HG03460 (cell line): Measurements from ENCODE around the gene TXNRD2.
"Not testable (repeated sequence)": the region's sequence is repeated elsewhere in the genome, so short reads cannot be mapped to it uniquely, and the experiment has no call there.

Experiments used
- ATAC-seq: cut with Tn5 transposase; IDR thresholded peaks from one replicate; pipeline ENCODE4 v1.9.1; 2021; ENCODE audit not compliant: unreplicated experiment

TXNRD2 gene

DNA sequence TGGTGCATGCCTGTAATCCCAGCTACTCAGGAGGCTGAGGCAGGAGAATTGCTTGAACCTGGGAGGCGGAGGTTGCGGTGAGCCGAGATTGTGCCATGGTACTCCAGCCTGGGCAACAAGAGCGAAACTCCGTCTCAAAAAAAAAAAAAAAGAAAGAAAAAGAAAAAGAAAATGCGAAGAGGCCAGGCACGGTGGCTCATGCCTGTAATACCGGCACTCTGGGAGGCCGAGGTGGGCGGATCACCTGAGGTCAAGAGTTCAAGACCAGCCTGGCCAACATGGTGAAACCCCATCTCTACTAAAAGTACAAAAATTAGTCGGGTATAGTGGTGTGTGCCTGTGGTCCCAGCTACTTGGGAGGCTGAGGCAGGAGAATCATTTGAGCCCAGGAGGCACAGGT lies 15.6 kb downstream of the TXNRD2 start:
- ATAC-seq: not testable (repeated sequence)

DNA sequence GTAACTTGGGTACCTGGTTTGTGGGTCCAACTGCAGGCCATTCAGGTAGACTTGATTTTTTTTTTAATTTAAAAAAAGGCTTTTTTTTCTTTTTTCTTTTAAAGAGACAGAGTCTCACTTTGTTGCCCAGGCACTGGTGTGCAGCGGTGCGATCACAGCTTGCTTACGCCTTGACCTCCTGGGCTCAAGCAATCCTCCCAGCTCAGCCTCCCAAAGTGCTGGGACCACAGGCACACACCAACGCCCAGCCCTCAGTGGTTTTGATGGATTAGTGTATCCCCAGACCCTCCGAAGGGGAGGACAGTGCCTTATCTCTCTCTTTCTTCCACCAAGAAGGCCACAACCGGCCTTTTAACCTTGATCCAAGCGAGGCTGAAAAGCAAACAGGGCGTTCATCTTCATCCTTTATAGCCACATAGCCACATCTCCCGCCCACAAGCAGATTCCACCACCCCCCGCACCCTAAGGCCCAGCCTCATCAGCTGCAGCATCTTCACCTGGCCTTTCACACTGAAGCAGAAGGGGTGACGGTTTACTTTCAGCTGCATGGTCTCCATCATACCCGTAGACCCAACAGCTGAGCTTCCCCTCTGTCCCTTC lies 17.6 kb downstream of the TXNRD2 start:
- no peak for ATAC-seq

DNA sequence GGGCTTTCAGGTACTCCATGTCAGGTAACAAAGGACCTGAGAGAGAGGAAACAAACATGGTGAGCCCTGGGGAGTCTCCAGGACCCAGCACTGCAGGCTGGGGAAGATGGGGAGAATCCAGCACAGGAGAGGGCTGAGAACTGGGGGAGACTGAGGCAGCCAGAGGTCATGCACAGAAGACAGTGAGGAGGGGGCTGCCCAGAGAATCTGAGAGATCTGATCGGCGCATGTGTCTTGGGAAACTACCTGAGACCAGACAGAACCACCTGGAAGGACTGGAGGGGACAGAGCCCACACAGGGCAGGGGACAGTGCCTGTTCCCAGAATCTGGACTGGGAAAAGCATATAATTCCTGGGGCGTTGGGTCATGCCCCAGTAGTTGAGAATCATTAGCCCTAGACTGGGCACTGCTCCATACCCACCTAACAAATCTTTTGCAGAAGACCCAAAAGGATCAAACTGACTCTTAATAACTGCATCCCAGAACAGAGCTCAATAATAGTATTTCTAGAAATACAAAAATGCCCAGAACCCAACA lies 20.0 kb downstream of the TXNRD2 start:
- no peak for ATAC-seq

DNA sequence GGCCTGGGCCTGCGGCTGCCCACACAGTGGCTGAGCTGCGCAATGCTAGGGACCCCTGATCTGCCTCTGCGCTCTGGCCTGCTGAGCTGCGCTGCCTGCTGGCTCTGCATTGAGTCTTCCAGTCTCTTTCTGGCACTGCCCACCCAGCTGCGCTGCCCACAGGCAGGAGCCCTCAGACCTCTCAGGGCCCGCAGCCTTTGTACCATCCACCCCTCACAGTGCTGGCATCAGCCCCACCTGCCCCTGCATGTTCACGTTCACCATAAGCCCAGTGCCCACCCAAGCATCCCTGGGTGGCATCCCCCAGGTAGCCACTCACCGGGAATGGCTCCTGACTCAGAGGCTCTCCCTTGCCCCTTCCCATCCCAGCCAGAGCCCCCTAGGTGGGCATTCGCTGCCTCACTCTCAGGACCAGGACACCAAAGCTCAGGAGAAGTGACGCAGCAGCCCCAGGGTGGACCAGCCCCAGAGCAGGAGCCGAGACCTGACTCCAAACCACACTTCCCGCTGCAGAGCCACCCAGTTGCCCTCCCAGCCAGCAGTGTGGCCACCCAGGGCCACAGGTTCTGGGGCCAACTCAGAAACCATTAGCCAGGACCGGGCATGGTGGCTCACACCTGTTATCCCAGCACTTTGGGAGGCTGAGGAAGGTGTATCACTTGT lies 21.8 kb downstream of the TXNRD2 start:
- ATAC-seq: no peak

DNA sequence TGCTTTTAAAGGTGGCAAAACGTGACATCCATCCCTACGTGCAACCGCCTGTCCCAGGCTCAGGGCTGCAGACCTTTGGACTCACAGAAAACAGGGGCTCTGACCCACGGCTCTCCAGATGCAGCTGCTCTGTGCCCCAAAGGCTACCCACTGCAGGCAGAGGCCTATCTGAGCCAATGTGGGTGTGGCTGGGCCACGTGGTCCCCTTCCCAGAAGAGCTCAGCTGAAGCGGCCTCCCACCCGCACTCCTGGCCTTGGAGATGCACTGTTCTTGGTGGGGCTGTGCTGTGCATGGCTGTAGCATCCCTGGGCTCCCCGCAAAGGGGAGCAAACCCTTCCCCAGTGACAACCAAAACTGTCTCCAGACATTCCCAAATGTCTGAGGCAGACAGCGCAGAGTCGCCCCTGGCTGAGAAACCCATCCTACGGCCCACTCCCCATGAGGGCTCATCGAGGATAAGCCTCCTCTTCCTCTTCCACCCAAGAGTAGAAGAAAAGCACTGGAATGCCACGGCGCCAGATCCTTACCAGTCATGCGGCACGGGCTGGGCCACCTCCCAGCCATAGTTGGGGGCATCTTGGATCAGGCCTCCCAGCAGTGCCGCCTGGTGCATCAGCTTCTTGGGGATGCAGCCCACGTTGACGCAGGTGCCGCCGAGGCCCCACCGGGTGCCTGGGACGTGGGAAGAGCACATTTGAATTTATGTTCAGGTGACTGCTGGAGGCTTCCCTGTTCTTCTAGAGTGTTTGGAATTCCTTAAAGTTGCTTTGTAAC lies 23.1 kb downstream of the TXNRD2 start:
- no peak for ATAC-seq

DNA sequence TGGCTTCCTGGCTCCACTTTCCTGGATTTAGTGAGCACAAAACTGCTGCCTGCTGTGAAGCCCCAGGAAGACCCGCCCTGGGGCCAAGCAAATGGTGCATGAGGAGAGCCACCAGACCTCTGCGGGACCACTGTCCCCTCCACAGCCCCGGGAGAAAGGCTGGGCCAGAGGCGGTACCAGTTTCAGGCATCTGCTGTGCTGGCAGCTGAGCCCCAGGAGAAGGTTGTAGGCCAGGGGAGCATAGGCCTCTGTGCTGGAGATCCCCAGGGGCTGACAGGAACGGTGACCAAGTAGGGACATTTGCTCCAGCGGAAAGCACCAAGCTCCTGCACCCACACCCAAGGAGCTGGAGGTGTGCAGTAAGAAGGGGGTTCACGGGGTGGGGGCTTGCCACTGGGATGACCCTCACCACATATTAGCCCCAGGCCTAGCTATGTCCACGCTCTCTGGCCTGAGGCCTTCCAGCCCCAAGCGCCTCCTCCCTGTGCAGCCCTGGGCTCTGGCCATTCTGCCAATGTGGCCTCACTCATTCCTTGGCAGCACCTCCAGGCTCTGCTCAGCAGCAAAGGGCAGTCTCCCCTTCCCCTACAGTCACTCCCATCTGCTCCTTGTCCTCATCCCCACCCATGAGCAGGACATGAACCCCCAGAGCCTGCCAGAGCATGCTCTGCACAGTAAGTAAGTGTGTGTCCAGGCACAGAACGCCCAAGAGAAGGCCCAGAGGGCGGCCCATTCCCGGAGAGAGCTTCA lies 24.1 kb downstream of the TXNRD2 start:
- no peak for ATAC-seq

DNA sequence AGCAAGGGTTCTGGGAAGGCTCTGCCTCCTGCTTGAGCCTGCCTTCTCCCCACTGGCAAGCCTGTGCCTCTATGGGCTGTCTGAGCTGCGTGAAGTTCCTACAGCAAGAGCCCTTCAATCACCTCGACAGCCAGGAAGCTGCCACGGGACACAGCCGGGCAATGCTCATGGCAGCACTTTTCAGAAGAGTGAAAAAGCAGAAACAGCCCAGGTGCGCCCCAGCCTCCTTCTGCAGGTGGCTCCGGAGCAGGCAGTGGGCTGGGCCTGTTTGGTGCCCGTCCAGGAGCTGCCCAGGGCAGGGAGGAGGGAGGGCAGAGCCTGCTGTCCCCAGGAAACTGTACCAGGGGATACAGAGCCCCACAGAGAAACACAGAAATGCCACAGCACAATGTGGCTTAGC lies 24.7 kb downstream of the TXNRD2 start:
- no peak for ATAC-seq

DNA sequence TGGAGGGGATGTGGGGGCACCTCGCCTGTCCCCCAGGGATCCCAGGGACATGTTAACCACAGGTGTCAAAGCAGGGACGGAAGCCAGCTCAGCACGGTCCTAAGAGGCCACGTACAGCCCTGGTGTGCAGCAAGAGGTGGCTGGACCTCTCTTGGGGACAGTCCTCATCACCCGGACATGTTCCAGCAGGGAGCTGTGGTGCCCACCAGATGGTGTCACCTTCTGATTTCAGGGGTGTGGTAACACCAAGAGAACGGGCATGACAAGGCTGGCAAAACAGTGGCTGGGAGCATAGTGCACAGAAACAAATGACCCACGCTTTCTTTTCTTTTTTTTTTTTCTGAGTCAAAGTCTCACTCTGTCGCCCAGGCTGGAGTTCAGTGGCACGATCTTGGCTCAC lies 25.6 kb downstream of the TXNRD2 start:
- no peak for ATAC-seq

DNA sequence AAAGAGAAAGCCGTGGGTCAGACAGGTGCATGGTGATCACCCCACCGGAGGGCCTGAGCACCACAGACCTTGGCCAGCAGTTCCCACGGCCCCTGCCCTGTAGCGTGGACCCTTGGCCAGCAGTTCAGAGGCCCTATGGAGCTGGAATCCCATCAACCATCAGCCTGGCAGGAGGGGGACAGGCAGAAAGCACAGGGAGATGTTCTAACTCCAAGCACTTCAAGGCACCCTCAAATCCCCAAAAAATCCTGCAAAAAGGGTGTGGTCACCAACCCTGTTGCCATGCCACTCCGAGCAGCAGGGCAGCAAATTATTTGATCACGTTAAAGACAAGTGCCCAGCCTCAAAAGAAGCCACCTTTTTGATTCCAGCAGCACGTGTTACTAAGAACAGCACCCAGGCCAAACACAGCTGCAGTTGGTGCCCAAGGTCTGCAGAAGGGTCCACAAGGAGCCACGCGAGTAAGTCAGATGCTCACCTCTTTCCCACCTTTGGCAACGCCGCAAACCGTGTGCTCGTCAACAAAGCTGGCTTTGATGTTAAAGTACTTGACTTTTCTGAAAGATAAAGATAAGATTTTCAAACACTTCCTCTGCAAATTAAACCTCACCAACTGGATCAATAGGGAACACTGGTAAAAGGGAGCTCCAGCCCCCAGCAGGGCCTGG lies 26.2 kb downstream of the TXNRD2 start:
- no peak for ATAC-seq

DNA sequence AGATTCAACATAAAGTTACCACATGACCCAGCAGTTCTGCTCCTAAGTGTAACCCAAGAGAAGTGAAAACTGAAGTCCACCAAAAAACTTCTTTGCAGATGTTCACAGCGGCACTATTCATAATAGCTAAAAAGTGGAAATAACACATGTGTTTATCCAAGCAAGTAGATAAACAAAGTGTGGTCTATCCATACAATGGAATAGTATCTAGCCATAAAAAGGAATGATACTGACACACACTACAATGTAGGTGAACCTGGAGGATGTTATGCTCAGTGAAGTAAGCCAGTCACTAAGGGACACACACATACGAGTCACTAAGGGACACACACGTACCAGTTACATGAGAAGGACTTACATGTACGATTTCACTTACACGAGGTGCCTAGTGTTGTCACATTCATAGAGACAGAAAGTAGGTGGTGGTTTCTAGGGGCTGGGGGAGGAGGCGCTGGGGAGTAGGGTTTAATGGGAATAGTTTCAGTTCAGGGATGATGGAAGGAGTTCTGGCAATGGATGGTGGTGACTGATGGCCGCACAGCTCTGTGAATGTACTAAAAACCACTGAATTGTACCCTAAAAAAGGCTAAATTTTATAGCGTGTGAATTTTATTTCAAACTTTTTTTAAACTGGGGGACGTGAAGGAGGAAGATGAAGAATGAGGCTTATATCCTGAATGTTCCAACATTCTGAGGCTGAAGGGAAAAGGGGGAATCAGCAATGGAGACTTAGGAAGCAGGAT lies 27.2 kb downstream of the TXNRD2 start:
- no peak for ATAC-seq

DNA sequence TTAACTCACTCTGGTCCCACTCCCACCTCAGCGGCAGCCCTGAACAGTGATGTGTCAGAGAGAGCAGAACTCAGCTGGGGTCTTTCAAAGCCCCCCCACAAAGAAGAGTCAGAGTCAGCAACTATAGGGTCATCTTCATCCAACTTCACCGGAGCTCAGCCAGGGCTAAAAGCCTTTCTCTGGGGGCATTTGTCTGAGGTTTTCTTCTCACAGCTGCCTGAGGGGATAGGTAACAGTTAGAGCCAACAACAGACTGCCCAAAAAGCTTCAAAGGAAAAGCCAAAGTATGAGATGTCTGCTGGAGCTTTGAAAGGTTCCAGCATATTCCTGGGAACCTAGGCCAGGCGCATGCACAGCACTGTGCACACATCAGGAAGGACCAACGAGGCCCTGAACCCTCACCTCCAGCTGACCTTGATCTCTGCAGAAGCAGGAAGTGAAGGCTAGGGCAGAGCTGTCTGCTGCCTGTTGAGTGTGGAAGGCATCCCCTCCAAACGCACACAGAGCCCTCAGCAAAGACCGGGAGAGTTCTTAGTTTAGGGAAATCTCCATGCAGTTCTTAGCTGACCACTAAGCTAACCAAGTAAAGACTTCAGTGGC lies 28.2 kb downstream of the TXNRD2 start:
- ATAC-seq: no peak

DNA sequence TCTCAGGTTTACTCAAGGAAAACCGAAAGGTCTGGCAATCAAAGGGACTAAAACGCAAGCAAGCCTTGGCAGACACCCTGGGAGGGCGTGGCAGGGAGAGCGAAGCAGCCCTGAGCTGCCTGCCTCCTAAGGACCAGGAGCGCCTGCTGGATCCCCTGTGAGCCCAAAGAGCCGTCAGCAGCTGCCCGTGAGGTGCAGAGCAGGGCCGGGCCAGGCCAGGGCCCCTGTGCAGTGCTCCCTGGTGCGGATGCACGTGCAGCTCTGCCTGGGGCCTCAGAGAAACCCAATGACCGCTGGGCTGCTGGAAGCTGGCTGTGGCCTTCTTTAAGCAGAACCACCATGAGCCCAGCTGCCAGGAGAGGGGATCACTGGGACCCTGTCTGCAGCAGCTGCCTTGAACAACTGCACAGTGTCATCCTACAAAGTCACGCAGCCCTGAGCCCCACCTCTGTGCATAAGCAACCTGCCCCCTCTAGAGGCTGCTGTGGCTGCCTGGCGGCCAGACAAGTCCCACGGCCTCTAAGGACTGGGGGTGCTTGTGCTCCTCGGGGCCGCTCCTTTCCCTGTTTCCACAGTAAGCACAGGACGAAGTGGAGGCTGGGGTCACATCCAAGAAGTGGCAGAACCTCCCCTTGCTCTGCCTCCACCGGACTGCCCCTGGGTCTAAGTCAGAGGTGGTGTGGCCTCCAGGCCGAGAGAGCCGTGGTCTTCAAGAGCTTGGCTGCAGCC lies 29.2 kb downstream of the TXNRD2 start:
- no peak for ATAC-seq

DNA sequence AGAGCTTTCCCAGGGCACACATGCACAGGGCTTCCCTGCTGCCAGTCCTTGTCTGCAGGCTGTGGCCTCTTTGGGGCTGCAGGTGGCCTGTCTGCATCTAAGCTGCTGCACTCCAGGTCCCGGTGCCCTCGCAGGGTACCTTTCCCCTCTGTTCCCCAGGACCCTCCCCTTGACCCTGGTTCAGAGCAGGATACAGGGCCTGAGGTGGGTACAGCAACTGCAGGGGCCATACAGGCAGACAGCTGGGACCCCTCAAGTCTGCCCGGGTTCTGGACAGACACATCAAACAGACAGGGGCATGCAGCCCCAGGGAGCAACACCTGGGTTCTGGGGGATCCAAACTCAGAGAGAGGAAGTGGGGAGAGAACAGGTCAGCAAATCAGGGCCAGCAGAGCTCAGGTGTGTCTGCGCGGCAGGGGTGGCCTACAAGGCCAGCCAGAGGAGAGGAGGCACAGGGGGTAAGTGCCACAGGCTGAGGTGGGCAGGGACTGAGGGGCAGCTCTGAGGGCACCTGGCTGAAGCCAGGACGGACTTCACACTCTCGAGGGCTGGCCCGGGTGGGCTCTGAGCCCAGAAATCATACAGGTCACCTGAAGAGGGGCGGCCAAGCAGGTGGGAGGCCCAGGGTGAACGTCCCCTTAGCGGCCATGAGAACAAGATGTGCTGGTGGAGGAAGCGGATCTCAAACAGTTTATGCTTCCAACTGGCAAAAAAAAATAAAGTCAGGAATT lies 29.9 kb downstream of the TXNRD2 start:
- no peak for ATAC-seq

DNA sequence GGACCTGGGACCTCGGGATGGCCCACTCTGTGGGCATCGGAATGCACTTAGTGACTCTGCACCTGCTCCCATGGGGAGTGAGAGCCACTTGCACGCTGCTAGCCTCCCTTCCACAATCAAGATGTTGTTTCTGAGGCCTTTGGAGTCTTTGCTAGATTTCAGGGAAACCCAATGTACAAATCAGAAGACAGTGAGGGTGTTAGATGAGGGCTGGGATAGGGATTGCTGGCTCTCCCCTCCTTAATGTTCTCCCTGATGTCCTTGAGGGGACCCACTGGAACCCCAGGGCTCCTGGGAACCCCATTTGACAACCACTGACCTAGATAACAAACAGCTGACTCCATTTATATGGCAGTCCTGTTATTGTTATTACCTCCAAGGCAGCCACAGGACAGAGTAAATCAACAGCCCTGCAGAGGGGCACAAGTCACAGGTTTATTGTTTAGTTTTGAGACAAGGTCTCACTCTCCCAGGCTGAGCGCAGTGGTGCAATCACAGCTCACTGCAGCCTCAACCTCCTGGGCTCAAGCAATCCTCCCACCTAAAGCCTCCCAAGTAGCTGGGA lies 31.4 kb downstream of the TXNRD2 start:
- no peak for ATAC-seq

DNA sequence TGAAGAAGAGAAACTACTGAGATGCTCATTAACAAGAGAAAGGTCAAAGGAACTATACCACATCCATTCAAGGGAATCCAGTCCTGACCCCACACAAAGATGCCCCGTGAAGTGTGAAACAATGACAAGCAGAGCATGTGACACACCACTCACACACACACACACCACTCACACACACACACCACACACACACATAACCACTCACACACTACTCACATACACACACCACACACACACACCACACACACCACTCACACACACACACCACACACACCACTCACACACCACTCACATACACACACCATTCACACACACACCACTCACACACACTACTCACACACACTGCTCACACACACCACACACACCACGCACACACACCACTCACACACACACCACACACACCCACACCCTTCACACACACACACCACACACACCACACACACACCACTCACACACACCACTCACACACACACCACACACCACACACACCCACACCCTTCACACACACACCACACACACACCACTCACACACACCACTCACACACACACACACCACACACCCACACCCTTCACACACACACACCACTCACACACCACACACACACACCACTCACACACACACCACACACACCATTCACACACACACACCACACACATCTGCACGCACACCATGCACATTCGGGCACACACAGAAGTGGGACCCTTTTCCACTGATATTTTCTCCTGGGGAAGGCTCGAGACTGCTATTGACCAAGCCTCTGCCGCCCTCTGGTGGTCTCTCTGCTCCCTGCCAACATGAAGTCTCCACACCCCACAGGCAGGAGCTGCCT lies 32.1 kb downstream of the TXNRD2 start:
- ATAC-seq: no peak

DNA sequence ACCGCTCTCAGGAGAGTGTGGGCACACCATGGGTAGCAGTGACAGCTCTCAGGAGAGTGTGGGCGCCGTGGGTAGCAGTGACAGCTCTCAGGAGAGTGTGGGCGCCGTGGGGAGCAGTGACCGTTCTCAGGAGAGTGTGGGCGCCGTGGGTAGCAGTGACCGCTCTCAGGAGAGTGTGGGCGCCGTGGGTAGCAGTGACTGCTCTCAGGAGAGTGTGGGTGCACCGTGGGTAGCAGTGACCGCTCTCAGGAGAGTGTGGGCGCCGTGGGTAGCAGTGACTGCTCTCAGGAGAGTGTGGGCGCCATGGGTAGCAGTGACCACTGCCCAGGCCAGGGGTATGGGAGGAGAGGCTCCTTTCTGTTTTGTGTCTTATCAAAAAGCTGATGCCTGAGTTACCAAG lies 33.7 kb downstream of the TXNRD2 start:
- ATAC-seq: not testable (repeated sequence)

DNA sequence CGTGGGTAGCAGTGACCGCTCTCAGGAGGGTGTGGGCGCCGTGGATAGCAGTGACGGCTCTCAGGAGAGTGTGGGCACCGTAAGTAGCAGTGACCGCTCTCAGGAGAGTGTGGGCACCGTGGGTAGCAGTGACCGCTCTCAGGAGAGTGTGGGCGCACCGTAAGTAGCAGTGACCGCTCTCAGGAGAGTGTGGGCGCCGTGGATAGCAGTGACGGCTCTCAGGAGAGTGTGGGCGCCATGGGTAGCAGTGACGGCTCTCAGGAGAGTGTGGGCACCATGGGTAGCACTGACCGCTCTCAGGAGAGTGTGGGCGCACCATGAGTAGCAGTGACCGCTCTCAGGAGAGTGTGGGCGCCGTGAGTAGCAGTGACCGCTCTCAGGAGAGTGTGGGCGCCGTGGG lies 34.8 kb downstream of the TXNRD2 start:
- not testable (repeated sequence) for ATAC-seq
